OCI-LY1 (cell line): ENCODE results near the gene VSX2.

Experiments
- EZH2 ChIP-seq: fragments of 200-600 bp; sonication (generic), shearing (Covaris generic); IDR thresholded peaks from 2 replicates; pipeline ENCODE4 v1.8.0; 2017; ENCODE audit warnings: borderline replicate concordance, mixed run types, mild to moderate bottlenecking, antibody characterized with exemption, low read length, moderate library complexity, mixed read lengths
- TF ChIP-seq, protein P1 (sequence below): fragments of 200-600 bp; sonication (generic), shearing (Covaris generic); IDR thresholded peaks from 2 replicates; pipeline ENCODE4 v1.5.1; 2017; ENCODE audit warnings: mild to moderate bottlenecking, antibody characterized with exemption, low read length, moderate library complexity, mixed read lengths

GRCh38 chr14:74231784-74232183, 7.5 kb upstream of the VSX2 start:
- TF ChIP-seq, protein P1, sequence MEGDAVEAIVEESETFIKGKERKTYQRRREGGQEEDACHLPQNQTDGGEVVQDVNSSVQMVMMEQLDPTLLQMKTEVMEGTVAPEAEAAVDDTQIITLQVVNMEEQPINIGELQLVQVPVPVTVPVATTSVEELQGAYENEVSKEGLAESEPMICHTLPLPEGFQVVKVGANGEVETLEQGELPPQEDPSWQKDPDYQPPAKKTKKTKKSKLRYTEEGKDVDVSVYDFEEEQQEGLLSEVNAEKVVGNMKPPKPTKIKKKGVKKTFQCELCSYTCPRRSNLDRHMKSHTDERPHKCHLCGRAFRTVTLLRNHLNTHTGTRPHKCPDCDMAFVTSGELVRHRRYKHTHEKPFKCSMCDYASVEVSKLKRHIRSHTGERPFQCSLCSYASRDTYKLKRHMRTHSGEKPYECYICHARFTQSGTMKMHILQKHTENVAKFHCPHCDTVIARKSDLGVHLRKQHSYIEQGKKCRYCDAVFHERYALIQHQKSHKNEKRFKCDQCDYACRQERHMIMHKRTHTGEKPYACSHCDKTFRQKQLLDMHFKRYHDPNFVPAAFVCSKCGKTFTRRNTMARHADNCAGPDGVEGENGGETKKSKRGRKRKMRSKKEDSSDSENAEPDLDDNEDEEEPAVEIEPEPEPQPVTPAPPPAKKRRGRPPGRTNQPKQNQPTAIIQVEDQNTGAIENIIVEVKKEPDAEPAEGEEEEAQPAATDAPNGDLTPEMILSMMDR: no peak
- TF ChIP-seq EZH2: no peak
